HG03432 (cell line): ENCODE measurements around the gene MMEL1.
"Not testable (repeated sequence)": the region's sequence is repeated elsewhere in the genome, so short reads cannot be mapped to it uniquely, and the experiment has no call there.

Experiments used
- ATAC-seq: cut with Tn5 transposase; IDR thresholded peaks from one replicate; pipeline ENCODE4 v1.9.1; 2021; ENCODE audit warnings: mild to moderate bottlenecking, moderate library complexity; ENCODE audit not compliant: unreplicated experiment

The MMEL1 gene

GRCh38 chr1:2628933-2629626, 3.7 kb downstream of the MMEL1 start:
- ATAC-seq: no peak

- ATAC-seq: no peak
Observed at GRCh38 chr1:2628191-2628932, 4.5 kb downstream of the MMEL1 start.

DNA sequence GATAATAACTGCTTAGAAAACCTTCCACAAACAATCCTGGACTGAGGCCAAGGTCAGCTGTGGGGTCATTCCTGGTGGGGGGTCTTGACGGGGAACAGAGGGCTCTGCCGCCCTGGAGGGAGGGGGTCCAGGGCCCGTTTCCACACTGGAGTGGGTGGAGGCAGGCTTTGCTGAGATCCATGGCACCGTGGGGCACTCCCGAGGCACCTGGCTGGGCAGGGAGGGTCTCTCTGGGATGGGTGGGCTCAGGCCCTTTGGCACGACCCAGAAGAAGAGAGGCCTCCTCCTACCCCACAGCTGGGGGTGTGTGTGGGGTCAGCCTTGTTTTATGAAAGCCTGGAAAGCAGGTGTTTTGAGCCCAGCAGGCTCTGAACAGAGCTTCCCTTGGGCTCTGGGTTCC, 5.1 kb downstream of the MMEL1 start:
- no peak for ATAC-seq

DNA sequence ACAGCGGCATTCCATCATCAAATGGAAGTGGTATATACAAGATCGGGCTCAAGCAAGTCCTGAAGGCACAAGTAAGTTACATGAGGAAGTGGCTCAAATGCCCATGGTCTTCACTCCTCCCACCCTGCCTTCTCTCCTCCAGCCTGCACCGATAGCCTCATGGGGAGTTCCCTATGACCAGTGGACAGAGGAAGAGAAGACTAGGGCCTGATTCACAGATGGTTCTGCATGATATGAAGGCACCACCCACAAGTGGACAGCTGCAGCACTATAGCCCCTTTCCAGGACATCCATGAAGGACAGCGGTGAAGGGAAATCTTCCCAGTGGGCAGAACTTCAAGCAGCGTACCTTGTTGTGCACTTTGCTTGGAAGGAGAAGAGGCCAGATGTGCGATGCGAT, 7.1 kb downstream of the MMEL1 start:
- ATAC-seq: not testable (repeated sequence)

DNA sequence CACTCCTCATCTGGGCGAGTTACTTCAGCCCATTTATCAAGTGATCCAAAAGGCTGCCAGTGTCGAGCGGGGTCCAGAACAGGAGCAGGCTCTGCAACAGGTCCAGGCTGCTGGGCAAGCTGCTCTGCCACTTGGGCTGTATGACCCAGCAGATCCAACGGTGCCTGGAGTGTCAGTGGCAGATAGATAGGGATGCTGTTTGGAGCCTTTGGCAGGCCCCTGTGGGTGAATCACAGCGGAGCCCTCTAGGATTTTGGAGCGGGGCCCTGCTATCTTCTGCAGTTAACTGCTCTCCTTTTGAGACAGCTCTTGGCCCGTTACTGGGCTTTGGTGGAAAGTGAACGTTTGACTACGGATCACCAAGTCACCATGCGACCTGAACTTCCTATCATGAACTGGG, 7.5 kb downstream of the MMEL1 start:
- ATAC-seq: no peak

GRCh38 chr1:2624735-2625300, 8.0 kb downstream of the MMEL1 start:
- no peak for ATAC-seq

DNA sequence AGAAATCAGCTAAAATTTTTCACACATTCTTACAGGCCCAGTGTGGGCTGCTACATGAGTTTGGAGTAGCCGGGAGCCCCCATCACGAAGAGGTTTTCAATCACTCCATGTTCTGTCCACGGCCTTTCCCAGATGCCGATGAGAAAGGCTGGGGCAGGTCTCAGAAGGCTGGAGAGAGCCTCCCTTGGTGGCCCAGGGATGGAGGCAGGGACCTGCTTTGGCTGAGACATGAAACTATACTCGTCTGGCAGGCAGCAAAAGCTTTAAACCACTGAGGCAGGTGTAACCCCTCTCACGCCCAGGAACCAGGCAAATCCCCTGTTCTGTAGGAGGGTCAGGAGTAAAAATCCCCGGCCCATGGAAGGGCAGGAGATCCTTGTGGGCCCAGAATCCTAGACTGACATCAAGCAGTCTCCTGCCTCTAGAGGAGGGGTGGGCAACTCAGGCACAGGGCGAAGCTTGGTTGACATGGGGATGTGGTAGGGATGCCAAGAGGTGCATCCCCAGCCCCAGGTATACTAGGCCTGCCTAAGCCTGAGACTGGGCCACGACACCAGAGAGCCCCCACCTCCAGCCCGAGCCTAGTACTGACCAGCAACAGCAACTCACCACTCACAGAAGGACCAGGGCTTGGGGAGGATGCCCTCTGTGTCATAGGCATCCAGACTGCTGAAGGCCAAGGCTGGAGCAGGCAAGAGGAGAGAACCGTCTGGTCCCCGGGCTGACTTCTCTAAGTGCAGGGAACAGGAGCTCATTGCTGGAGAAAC, 9.1 kb downstream of the MMEL1 start:
- ATAC-seq: no peak

DNA sequence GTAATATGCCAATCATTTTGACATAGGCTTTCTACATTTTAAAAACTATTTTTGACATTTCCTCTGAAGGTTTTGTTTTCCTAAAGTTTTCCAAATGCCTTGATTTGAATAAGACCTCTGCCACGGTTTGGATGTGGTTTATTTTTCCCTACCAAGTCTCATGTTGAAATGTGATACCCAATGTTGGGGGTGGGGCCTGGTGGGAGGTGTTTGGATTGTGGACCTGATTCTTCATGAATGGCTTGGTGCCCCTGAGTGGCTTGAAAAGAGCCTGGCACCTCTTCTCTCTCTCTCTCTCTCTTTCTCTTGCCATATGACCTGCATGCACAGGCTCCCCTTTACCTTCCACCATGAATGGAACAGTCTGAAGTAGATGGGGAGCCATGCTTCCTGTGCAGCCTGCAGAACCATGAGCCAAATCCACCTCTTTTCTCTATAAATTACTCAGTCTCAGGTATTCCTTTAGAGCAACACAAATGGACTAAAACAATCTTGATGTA, 14.8 kb downstream of the MMEL1 start:
- no peak for ATAC-seq

- ATAC-seq: no peak
Observed at GRCh38 chr1:2614145-2614544, 18.7 kb downstream of the MMEL1 start.

- no peak for ATAC-seq
Observed at GRCh38 chr1:2612591-2613365, 20.0 kb downstream of the MMEL1 start.

GRCh38 chr1:2611621-2612437, 21.0 kb downstream of the MMEL1 start:
- ATAC-seq: no peak

- no peak for ATAC-seq
Observed at GRCh38 chr1:2611031-2611501, 21.8 kb downstream of the MMEL1 start.

DNA sequence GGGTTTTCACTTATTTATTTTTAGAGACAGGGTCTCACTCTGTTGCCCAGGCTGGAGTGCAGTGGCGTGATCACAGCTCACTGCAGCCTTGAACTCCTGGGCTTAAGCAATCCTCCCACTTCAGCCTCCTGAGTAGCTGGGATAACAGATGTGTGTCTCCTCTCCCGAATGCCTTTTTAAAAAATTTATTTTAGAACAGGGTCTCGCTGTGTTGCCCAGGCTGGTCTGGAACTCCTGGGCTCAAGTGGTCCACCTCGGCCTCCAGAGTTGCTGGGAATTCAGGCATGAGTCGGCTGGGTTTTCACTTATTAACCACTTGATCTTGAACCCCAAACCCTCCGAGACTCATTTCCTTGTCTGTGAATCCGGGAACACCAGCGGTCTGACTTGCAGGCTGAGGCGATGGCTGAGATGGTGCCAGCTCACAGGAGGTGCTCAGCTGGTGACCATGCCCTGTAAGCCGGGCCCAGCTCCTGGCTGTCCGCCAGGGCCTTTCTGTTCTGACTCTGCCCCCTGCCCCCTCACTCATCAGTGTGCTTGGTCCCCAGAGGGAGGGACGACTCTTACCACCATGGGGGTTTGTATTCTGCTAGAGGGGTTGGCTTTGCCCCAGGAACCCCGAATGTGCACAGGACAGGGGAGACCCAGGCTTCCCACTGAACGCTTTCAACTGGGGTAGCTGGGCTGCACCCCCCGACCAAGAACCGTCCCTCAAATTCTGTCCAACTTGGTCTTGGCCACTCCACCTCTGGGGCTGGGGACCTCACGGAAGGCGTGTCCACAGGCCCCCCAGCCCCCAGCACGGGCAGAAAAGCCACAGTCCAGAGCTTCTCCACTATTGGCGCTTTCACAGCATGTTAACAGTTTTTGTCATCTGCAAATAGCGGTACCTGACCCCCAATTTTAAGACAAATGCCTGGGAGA, 22.5 kb downstream of the MMEL1 start:
- no peak for ATAC-seq

DNA sequence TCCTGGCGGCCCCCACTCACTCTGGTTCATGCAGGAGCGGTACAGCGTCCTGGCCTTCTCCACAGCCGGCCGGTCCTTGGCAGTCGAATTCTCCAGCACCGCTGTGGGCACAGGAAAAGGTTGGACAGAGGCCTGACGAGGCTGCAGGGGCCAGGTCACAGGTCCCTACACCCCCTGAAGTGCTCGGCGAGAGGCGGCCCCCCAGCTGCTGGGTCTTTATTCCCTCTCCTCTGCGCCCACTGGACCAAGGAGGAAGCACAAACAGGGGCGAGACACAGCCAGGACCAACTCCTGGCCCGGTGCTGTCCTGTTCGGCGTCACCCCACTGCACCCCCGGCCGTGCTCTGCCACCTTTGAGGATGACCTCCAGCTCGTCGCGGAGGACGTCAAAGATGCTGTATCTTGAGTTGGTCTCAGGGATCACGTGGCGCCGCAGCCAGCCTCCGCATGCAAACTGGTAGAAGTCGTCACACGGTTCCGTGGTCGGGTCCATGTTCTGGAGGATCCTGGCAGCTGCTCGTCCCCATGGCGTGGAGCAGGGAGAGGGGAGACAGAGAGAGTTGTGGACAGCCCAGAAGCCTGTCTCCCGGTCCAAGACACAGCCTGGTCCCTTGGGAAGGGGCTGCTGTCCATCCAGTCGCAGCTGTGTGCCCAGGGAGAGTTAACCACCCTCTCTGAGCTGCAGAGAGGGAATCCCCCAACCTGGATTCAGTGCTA, 23.3 kb downstream of the MMEL1 start:
- no peak for ATAC-seq

DNA sequence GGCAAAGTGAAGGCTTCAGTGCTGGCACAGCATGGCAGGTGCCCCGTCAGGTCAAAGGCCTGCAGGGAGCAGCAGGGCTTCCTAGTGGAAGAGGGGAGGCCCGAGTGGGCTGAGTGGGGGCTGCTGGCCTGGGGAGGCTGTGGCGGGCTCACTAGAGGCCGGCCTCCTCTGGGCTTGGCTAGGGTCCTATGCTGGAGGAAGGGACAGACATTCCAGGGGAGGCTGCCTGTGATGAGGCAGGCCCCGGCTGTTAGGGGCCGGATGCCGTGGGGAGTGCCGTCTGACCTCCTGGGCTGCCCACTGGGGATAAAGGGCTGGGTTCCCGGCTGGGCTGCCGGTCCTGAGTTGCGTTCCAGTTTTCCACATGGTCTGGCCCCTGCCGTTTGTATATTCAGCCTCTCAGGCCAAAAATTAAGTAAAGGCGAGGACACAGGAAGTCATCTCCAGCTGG, 25.1 kb downstream of the MMEL1 start:
- ATAC-seq: no peak

DNA sequence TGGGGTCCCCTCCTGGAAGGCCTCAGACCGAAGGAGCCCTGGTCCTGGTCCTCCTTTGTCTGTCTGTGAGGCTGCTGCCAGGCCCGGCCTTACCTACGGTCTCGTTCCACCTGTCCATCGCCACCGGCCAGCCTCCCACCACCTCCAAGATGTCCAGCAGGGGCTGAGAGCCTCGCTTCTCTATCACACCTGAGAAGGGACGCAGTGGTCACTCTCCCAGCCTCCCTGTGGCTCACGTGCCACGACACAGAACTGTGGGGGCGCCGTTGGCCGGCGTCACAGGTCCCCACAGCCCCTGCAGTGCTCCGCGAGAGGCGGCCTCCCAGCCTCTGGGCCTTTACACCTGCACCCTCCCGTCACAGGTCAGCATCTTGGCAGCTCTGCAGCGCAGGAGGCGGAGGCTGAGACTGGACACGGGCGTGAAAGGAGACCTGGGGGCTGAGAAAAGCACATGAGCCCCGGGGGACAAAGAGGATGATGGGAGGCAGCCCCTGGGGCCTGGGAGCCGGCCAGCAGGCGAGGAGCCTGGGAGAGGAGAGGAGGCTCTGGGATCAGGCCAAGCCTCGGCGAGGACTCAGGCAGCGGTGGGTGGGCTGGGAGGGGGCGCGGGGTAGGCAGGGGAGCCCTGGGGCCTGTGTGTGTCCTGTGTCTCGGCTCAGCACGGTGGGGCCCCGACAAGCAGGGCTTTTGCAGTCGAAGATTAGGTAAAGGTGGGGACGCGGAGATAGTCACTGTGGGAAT, 25.8 kb downstream of the MMEL1 start:
- no peak for ATAC-seq

DNA sequence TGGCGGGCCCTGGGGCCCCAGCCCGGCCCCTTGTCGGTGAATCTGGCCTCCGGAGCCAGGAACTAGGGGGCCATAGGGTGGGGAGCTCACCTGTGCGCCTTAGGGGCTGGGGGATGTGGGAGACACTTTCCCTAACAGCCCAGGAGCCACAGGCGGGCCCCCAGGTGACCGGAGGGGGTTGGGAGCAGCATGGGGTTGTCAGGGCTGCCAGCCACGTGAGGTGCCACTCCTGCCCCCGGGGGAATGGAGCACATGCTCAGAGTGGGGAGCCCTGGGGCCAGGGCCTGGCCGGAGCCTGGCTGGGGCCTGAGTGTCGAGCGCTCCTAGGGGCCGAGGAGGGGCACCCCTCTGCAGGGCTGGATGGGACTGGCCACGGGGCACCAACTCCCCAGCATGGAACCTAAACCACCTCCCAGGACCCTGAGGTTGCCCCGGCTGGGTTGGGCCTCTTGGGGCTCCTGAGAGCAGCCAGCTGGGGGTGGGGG, 26.4 kb downstream of the MMEL1 start:
- no peak for ATAC-seq
